Mononuclear cell (primary cell): ENCODE results near the gene PLEKHM3. TPM values are rescaled to one million over a fixed set of nuclear protein-coding genes. Genes with fewer than 3 reads are reported as not detected.

Experiments used
- H3K27me3 ChIP-seq: 2 replicates; pipeline ENCODE4 v1.6.0; 2011; ENCODE audit warnings: low read length, control low read depth; ENCODE audit not compliant: insufficient read depth
- H3K4me1 ChIP-seq: 2 replicates; pipeline ENCODE4 v1.5.1; 2011; ENCODE audit warnings: mild to moderate bottlenecking, low read length, control low read depth; ENCODE audit not compliant: insufficient read depth
- H3K4me3 ChIP-seq: 2 replicates; pipeline ENCODE4 v1.5.1; 2011; ENCODE audit warnings: mild to moderate bottlenecking, low read length, moderate library complexity
- H3K9me3 ChIP-seq: 2 replicates; pipeline ENCODE4 v1.5.1; 2011; ENCODE audit warnings: low read depth, mild to moderate bottlenecking, control low read depth, low read length
- total RNA-seq: library from RNA; depleted of rRNA; stranded (reverse); fragments of >200 nt; gene quantifications from one replicate; pipeline ENCODE4 v1.2.3, GENCODE V29; 2012

The PLEKHM3 gene
- total RNA-seq, 1 donor = 22.7 TPM

GRCh38 chr2:207845202-207845864 is 180.0 kb downstream of the PLEKHM3 start:
- no peaks in the 10 kb centered on the region for H3K27me3 ChIP-seq
- no peaks in the 10 kb centered on the region for H3K9me3 ChIP-seq
- H3K4me3 ChIP-seq = no peak overlapping the region
- peaks cover 10% of the 10 kb centered on the region for H3K4me1 ChIP-seq

GRCh38 chr2:207844648-207845047 is 180.7 kb downstream of the PLEKHM3 start:
- Histone ChIP-seq H3K9me3 (no peaks in the 10 kb centered on the region), H3K27me3 (no peaks in the 10 kb centered on the region), H3K4me1 (peaks cover 10% of the 10 kb centered on the region), H3K4me3 (no peak overlapping the region)

- no peaks in the 10 kb centered on the region for H3K4me1 ChIP-seq
- no peaks in the 10 kb centered on the region for H3K27me3 ChIP-seq
- no peak overlapping the region for H3K4me3 ChIP-seq
- no peaks in the 10 kb centered on the region for H3K9me3 ChIP-seq
Observed at GRCh38 chr2:207840101-207840500, 185.2 kb downstream of the PLEKHM3 start.

- no peaks in the 10 kb centered on the region for H3K4me1 ChIP-seq
- H3K9me3 ChIP-seq = no peaks in the 10 kb centered on the region
- no peaks in the 10 kb centered on the region for H3K27me3 ChIP-seq
- no peak overlapping the region for H3K4me3 ChIP-seq
Observed at GRCh38 chr2:207839575-207839974, 185.8 kb downstream of the PLEKHM3 start.

- Histone ChIP-seq H3K9me3 (no peaks in the 10 kb centered on the region), H3K4me3 (no peak overlapping the region), H3K27me3 (no peaks in the 10 kb centered on the region), H3K4me1 (no peaks in the 10 kb centered on the region)
Observed at GRCh38 chr2:207839028-207839427, 186.3 kb downstream of the PLEKHM3 start.

GRCh38 chr2:207836521-207837133 is 188.7 kb downstream of the PLEKHM3 start:
- Histone ChIP-seq H3K4me1 (no peaks in the 10 kb centered on the region), H3K27me3 (no peaks in the 10 kb centered on the region), H3K4me3 (no peak overlapping the region), H3K9me3 (no peaks in the 10 kb centered on the region)

GRCh38 chr2:207835805-207836204 is 189.5 kb downstream of the PLEKHM3 start:
- no peaks in the 10 kb centered on the region for H3K4me1 ChIP-seq
- no peaks in the 10 kb centered on the region for H3K27me3 ChIP-seq
- no peak overlapping the region for H3K4me3 ChIP-seq
- no peaks in the 10 kb centered on the region for H3K9me3 ChIP-seq

- Histone ChIP-seq H3K27me3 (no peaks in the 10 kb centered on the region), H3K4me1 (no peaks in the 10 kb centered on the region), H3K9me3 (no peaks in the 10 kb centered on the region), H3K4me3 (no peak overlapping the region)
Observed at GRCh38 chr2:207833251-207833751, 192.0 kb downstream of the PLEKHM3 start.

GRCh38 chr2:207831584-207832248 is 193.6 kb downstream of the PLEKHM3 start:
- Histone ChIP-seq H3K9me3 (no peaks in the 10 kb centered on the region), H3K4me1 (no peaks in the 10 kb centered on the region), H3K4me3 (no peak overlapping the region), H3K27me3 (no peaks in the 10 kb centered on the region)

- Histone ChIP-seq H3K9me3 (no peaks in the 10 kb centered on the region), H3K27me3 (no peaks in the 10 kb centered on the region), H3K4me3 (no peak overlapping the region), H3K4me1 (no peaks in the 10 kb centered on the region)
Observed at GRCh38 chr2:207830778-207831438, 194.4 kb downstream of the PLEKHM3 start.

- Histone ChIP-seq H3K4me3 (no peak overlapping the region), H3K27me3 (no peaks in the 10 kb centered on the region), H3K4me1 (no peaks in the 10 kb centered on the region), H3K9me3 (no peaks in the 10 kb centered on the region)
Observed at GRCh38 chr2:207828361-207829057, 196.8 kb downstream of the PLEKHM3 start.

- no peaks in the 10 kb centered on the region for H3K9me3 ChIP-seq
- H3K4me3 ChIP-seq = no peak overlapping the region
- H3K27me3 ChIP-seq = no peaks in the 10 kb centered on the region
- no peaks in the 10 kb centered on the region for H3K4me1 ChIP-seq
Observed at GRCh38 chr2:207825978-207826377, 199.3 kb downstream of the PLEKHM3 start.

- H3K27me3 ChIP-seq = no peaks in the 10 kb centered on the region
- no peaks in the 10 kb centered on the region for H3K4me1 ChIP-seq
- no peaks in the 10 kb centered on the region for H3K9me3 ChIP-seq
- no peak overlapping the region for H3K4me3 ChIP-seq
Observed at GRCh38 chr2:207825045-207825954, 200.0 kb downstream of the PLEKHM3 start.

GRCh38 chr2:207823865-207824264 is 201.5 kb downstream of the PLEKHM3 start:
- Histone ChIP-seq H3K9me3 (no peaks in the 10 kb centered on the region), H3K27me3 (no peaks in the 10 kb centered on the region), H3K4me3 (no peak overlapping the region), H3K4me1 (no peaks in the 10 kb centered on the region)
